Suppressor macrophage (primary cell): Measurements from ENCODE around the gene KLHL26.

Experiments used
- DNase-seq, 4 experiments: peaks; one replicate each; pipeline ENCODE4 v3.0.0-alpha.2; 2020 to 2022

Gene KLHL26

DNA sequence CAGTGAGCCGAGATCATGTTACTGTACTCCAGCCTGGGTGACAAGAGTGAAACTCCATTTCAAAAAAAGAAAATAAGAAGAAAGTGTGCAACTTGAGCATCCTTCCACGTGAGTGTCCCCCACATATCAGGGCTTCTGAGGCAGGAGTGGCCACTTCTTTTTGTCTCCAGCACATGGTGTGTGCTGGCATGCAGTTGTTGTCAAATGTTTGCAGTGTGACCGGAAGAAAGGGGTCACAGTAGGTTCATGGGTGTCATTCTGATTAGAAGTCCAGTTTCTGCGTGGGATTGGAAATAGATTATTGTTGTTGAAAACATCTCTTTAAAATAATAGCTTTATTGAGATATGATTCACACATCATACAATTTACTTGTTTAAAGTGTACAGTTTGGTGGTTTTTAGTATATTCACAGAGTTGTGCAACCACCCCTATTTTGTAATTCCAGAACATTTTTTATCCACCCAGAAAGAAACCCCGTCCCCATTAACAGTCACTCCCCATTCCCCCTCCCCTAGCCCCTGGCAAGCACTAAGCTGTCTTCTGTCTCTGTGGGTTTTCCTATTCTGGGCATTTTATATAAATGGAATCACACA is 48.9 kb downstream of the KLHL26 start:
- no peak for DNase-seq

DNA sequence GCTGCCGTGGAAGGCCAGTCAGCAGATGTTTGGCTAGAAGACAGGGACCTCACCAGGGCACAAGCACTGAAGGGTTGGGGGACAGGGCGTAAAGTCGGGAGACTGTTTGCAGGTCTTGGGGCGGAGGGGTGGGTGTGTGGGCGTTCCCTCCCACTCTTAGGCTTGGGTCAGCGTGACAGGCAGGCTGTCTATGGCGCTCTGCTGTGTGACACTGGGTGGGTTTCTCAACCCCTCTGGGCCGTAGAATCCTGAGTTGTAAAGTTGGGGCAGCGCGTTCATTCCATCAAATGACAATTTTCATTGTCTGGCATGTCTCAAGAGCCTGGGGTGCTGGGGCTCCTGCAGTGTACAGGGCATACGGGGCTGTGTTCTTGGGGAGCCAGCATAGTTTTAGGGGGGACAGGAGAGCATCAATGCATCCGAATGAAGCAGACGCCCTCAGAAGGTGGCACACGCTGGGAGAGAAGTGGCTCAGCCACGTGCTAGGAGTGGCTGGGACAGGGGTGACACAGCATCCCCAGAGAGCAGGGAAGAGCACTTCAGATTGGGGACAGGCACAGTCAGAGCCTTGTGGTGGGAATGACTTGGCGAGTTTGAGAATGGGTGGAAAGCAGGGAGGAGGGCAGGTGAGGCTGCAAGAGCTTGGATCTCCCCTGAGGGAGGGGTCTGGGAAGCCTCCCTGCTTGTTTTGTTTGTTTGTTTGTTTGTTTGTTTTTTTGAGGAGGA is 51.1 kb downstream of the KLHL26 start:
- DNase-seq: no peak

DNA sequence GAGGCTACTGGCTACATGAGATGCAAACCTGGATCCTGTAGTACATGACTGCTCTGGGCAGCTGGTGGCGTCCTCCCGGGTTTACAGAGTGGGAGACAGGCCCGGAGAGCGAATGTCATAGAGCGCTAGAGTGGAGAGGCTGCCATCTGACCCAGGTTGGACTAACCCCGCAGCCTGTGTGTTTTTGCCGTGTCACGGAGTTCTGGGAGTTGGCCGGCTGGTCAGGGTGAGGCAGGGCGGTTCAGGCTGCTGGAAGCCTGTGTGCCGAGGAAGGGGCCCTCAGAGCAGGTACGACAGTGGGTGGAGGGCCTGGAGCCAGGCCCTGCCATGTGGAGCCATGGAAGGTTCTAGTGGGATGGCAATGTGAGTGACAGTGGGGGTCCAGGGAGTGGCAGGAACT is 59.2 kb downstream of the KLHL26 start:
- DNase-seq: no peak

DNA sequence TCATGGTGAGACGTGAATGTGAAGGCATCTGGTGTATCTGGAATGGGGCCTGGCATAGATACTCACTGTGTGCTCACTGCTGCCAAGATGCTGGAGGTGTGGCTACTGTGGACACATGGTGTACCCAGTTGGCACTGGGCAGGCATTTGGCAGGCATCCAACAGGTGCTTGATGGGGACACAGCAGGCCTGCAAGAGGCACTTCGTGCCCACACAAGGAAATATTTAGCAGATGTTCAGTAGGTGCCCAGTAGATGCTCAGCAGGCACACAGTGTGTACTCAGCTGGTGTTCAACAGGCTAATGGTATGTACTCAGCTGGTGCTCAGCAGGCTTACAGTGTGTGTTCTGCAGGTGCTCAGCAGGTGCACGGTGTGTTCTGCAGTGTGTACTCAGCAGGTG is 60.9 kb downstream of the KLHL26 start:
- no peak for DNase-seq

DNA sequence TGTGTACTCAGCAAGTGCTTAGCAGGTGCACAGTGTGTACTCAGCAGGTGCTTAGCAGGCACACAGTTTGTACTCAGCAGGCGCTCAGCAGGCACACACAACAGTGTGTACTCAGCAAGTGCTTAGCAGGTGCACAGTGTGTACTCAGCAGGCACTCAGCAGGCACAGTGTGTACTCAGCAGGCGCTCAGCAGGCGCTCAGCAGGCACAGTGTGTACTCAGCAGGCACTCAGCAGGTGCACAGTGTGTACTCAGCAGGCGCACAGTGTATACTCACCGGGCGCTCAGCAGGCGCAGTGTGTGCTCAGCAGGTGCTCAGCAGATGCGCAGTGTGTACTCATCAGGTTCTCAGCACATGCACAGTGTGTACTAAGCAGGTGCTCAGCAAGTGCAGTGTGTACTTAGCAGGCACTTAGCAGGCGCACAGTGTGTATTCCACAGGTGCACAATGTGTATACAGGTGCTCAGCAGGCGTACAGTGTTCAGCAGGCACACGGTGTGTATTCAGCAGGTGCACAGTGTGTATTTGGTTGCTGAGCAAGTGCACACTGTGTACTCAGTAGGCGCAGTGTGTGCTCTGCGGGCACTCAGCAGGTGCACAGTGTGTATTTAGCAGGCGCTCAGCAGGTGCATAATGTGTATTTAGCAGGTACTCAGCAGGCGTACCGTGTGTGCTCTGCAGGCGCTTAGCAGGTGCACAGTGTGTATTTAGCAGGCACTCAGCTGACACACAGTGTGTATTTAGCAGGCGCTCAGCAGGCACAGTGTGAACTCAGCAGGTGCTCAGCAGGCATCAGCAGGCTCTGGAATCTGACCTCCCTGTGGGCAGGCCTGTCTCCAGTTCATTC is 61.7 kb downstream of the KLHL26 start:
- DNase-seq: no peak

DNA sequence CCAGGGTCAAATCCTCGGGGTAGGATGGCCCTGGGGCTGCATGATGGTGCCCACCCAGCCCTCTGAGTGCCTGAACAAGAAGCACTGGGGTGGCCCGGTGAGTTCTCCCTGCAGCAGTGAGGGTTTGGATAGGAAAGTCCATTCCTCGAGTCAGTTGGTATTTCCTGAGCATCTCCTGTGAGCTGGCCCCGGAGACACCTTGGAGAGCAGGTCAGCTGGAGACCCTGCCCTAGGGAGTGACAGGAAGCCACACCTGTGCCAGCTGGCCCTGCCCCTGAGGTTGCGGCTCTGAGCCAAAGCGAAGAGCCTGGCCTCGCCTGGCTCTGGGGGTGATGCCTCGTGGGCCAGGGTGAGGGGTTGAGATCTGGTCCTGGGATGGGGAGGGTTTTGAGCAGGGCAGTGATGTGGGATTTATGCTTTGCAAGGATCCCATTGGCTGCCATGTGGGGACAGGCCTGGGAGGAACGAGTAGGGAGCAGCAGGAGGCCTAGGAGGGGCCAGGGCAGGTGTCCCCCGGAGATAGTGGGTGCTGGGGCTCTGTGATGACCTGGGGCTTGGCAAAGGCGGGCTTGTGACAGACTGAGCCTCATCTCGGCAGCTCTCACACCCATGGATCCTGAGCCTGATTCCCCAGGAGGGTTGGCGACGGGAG is 62.7 kb downstream of the KLHL26 start:
- no peak for DNase-seq

DNA sequence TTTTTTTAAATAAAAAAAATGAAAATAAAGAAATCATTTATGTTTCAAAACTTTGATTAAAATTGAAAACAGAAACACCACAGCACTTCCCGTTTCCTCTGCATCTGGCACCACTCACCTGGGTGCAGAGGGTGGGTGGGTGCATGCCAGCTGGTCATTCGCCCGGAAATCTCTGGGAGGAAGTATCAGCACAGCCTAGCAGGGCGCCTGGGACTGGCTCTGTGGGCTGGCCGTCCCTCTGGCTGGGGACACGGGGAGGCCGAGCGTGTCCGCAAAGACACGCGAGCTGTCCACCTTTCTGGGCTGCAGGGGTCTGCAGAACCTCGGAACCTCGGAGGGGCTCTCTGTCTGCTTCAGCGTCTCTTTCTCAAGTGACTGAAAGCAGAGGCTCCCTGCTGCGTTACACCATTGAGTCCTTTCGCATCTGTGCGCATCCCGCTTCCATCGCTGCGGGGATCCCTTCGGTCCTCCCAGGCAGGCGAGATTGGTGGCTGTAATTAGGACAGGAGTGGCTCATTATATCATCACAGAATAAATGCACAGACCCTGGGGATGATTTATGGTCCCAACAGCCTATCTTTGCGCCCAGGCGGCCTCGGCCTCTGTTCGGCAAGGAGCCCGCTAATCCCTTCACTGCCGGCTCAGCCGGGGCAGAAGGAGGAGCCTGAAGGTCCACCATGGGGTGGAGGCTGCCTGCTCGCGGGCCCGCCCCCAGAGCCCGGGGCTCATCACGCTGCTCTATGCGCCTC is 63.8 kb downstream of the KLHL26 start:
- peak; percentile 55 to 77 (median 69) for DNase-seq

DNA sequence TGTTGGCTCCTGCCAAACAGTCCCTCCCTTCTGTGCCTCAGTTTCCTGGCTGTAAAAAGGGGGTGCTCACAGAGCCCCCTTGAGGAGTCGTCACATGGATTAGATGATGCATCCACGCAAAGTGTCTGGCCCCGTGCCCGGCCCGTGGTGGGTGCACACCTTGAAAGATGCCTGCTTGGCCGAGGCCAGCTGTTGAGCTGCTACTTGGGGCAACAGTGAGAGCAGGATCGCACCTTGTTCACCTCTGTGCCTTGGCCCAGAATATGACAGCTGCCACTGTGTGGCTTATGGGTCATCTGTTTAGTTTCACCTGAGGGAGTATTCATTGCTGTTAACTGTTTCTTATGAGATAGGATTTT is 64.4 kb downstream of the KLHL26 start:
- DNase-seq: no peak

DNA sequence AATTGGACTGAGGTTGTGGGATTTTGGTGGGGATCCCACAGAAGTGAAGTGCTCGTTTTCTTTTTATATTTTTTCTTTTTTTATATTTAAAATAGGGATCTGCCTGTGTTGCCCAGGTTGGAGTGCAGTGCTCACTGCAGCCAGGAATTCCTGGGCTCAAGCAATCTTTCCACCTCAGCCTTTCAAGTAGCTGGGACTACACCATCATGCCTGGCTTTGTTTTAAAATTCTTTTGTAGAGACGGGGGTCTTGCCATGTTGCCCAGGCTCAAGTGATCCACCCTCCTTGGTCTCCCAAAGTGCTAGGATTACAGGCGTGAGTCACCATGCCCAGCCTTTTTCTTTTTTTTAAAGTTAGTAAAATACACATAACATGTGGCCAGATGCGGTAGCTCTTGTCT is 67.2 kb downstream of the KLHL26 start:
- DNase-seq: no peak

DNA sequence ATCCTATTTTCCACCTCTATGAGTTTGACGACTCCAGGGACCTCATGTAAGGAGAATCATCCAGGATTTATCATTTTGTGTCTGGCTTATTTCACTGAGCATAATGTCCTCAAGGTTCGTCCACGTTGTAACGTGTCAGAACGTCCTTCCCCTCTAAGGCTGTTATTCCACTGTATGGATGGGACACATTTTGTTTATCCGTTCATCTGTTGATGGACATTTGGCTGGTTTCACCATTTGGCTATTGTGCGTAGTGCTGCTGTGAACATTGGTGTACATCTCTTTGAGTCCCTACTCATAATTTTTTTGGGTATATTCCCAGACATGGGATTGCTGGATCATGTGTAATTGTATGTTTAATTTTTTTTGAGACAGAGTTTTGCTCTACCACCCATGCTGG is 68.1 kb downstream of the KLHL26 start:
- DNase-seq: no peak

DNA sequence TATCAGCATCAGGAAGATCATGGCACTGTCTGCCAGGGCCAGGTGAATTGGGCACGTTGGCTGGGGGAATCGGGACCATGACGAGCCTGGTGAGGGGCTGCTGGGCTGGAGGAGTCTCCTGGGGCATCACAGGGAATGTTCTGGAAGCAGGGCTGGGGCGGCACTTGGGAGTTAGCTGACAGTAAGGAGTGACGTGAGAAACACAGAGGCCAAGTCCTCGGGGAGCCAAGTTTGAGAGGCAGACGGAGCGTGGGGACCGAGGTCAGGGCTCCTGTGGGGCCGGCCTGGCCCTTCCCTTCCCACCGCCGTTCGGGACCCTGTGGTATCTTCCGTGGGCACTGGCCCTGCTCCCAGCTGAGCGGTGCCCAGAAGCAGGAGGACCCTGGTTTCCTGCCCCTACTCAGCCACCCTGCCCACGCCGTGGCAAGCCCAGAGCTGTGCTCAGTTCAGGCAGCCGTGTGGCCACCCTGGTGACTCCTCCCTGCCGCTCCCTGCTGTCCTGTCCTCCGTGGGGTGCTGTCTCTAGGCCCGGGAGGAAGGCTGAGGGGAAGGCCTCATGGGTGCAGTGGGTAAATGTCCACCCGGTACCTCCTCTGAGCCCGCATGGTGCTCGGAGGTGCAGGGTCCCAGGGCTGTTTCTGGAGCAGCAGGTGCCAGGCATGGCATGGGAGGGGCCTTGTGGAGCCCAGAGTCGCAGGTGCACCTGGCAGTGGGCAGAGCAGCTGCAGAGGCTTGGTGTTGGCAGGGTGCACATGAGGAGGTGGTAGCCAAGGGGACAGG is 71.8 kb downstream of the KLHL26 start:
- no peak for DNase-seq

DNA sequence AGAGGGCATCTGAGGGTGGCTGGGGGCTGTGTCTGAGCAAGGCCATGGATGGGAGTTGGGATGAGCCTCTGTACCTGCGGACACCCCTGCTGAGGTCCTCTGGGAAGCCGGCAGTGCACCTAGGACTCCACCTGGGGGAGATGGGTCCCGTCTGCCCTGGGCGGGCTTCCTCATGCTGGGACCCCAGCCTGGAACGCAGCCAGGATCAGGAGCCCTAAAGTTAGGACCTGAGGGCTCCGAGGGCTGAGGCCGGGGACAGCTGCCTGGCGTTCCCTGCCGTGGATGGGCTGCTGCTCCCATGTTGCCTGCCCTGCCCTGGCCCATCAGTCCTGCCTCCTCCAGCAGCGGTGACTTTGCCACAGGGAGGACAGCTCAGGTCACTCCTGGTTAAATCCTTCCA is 72.7 kb downstream of the KLHL26 start:
- DNase-seq: no peak

DNA sequence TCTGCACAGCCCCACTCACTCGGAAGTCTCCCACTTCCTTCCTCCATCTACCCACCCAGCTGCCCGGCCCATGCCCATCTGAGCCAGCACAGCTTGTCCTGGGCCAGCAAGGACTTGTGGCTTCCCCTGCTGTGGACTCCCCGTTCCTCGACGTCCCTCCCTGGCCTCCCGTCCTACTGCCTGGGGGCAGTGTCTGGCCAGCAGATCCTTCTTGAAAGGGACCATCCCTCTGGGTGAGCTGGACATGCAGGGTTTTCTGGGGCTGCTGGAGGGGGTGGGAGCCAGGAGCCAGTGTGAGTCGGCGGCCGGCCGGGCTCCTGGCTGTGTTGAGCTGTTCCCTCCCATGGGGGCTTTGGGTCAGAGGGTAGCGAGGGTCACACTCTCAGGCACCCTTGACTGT is 73.4 kb downstream of the KLHL26 start:
- peak in 2 of 4 experiments; percentile 17 to 22 for DNase-seq

DNA sequence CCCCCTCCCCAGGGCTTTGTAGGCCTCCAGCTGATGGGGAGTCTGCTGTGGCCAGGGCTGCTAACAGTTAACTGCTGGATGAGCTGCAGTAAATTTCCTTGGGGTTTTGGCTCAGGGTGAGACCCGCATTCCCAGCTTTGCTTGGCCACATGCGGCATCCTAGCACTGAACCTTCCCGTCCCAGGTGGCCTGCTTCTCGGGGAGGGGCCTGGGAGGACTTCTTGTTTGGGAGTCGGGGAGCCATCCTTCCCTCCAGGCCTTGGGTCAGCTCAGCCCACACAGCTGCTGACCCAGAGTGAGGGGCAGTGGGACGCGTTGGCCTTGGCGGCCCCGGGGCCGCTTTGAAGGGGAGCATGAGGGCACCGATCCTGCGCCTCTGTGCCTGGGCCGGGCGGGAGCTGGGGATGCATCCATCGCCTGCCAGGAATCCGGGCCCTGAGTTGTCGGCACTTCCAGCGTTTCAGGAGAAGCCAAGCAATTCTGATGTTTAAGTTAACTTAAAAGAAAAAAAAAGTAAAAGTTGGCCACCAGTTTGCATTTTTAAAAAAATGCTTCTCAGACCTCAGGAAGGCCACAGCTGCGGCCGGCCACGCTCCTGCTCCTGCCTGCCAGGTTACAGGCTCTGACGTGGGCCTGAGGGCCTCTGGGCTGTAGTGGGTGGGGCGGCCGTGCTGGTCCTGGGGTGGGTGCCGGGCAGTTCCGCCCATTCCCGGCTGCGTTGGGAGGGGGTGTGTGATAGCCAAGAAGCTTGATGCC is 74.3 kb downstream of the KLHL26 start:
- DNase-seq: no peak

DNA sequence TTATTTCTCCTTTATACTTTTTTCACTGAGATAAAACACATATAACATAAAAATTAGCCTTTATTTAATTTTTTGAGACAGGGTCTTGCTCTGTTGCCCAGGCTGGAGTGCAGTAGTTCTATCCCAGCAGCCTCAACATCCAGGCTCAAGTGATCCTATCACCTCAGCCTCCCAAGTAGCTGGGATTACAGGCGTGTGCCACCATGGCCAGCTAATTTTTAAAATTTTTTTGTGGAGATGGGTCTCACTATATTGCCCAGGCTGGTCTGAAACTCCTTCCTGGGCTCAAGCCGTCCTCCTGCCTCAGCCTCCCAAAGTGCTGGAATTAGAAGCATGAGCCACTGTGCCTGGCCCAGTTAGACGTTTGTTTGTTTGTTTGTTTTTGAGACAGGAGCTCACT is 75.1 kb downstream of the KLHL26 start:
- DNase-seq: no peak

DNA sequence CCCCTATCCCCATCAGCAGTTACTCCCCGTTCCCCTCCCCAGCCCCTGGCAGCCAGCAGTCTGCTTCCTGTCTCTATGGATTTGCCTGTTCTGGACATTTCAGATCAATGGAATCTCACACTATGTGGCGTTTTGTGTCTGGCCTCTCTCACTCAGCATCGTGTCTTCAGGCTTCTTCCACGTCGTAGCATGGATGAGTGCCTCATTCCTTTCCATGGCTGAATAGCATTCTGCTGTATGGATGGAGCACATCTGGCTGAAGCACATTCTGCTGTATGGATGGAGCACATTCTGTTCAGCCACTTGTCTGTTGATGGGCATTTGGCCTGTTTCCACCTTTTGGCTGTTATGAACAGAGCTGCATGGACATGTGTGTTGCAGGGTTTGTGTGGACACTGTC is 76.2 kb downstream of the KLHL26 start:
- no peak for DNase-seq

DNA sequence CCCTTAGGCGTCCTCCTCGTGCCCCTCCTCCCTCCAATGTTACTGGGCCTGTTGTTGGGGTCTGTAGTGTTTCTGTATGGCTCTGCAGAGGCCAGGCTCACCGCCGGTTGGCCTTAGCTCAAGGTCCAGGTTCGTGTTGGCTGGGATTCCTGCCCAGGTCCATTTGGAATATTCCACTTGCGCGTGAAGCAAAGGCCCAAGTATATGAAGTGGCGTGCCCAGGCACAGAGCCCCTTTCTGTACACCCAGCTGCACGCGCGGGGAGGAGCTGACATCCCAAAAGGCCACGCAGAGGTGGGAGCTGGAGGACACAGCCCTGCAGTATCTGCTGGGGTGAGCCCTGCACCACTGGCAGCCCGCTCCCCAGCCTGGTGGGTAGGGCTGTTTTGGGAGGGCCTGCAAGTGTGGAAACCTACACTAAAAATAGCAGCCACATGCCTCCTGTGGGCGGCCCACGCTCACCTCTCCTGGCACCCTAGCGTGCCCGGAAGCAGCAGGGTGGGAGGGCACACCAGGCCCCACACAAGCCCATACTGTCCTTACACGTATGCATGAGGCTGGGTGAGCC is 76.8 kb downstream of the KLHL26 start:
- no peak for DNase-seq

DNA sequence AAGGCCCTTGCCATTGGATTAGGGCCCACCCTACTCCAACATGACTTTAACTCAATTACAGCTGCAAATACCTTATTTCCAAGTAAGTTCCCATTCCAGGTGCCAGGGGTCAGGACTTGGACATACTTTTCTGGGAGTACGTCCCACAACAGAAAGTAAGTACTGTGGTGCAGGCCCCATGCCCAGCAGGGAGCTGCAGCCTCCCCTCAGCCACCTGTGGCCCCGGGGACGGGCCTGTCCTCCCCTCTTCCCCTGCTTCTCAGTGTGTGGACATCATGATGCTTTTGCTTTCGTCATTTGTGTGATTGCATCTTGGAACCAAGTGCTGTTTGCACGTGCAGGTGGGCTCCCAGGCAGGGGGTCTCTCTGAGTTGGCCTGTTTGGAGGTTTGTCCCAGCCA is 78.6 kb downstream of the KLHL26 start:
- no peak for DNase-seq

DNA sequence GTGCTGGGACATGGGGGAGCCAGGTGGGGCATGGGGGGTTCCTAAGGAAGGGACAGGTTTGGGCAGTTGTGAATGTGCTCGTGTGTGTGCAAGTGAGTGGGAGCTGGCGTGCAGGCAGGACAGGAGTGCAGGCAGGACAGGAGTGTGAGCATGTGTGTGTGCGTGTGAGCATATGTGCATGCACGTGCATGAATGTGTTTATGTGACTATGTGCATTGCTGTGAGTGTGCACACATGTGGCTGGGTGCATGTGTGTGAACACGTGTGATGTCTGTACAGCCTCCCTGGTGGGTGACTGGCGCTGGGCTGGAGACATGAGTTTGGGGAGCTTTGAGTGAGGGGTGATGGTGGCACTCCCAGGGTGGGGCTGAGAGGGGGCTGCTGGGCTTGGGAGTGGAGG is 80.0 kb downstream of the KLHL26 start:
- no peak for DNase-seq

DNA sequence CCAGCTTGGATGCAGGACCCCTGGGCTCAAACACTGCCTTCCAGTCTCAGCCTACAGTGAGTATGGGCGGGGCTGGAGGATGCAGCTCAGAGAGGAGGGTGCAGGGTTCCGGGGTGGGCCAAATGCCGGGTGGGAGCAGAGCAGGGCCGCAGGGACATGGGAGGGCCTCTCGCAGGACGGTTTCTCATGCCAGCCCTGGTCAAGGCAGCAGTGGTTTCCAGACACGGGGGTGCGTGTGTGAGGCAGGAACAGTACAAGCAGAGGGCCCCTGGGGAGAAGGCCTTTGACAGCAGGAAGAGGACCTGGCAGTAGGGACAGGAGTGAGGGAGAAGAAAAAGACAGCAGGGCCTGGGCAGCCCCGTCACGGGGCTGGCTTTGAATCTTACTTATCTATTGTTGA is 80.8 kb downstream of the KLHL26 start:
- no peak for DNase-seq
